Brain microvascular endothelial cell (primary cell): ENCODE data around the gene PLEKHJ1.

Source experiments
- DNase-seq: peaks from one replicate; pipeline ENCODE4 v3.0.0-alpha.2; 2020
- H3K27ac ChIP-seq: fragments of 250-450 bp; sonication (Bioruptor Pico); 2 replicates; pipeline ENCODE4 v1.5.1; 2020; ENCODE audit warnings: mild to moderate bottlenecking, moderate library complexity
- H3K27me3 ChIP-seq: fragments of 250-450 bp; sonication (Bioruptor Pico); replicated peaks from 2 replicates; pipeline ENCODE4 v1.5.1; 2020; ENCODE audit warnings: mild to moderate bottlenecking
- H3K36me3 ChIP-seq: fragments of 250-450 bp; sonication (Bioruptor Pico); replicated peaks from 2 replicates; pipeline ENCODE4 v1.5.1; 2020; ENCODE audit warnings: mild to moderate bottlenecking
- H3K4me3 ChIP-seq: 2 replicates; pipeline ENCODE4 v1.5.1; 2011; ENCODE audit warnings: low read depth, mild to moderate bottlenecking, control low read depth, low read length, moderate library complexity
- CTCF ChIP-seq: IDR thresholded peaks from 2 replicates; pipeline ENCODE4 v1.5.1; 2011; ENCODE audit warnings: low read depth, mild to moderate bottlenecking, moderate library complexity, low read length, control low read depth, inconsistent platforms; ENCODE audit errors: missing control alignments
- in situ Hi-C: cut with HindIII; loops from 2 replicates; pipeline ENCODE4 v1.10.0; 2017; ENCODE audit warnings: low sequenced_read_pairs, low pct_ligation_motif_present

The PLEKHJ1 gene

GRCh38 chr19:2261438-2262172, 25.5 kb upstream of the PLEKHJ1 start:
- in situ Hi-C loops: no loop called here
- DNase-seq: no peak
- no peak overlapping the region for H3K27ac ChIP-seq
- H3K36me3 ChIP-seq: no peaks in the 10 kb centered on the region
- TF ChIP-seq CTCF: peak; percentile 78
- H3K27me3 ChIP-seq: no peaks in the 10 kb centered on the region
- H3K4me3 ChIP-seq: no peak overlapping the region

GRCh38 chr19:2260341-2260805, 24.2 kb upstream of the PLEKHJ1 start:
- no peak for DNase-seq
- H3K27ac ChIP-seq: no peak overlapping the region
- TF ChIP-seq CTCF: no peak
- in situ Hi-C loops: no loop called here
- no peak overlapping the region for H3K4me3 ChIP-seq
- no peaks in the 10 kb centered on the region for H3K27me3 ChIP-seq
- no peaks in the 10 kb centered on the region for H3K36me3 ChIP-seq

GRCh38 chr19:2259336-2259735, 23.2 kb upstream of the PLEKHJ1 start:
- Histone ChIP-seq H3K36me3 (no peaks in the 10 kb centered on the region), H3K4me3 (no peak overlapping the region), H3K27me3 (no peaks in the 10 kb centered on the region), H3K27ac (no peak overlapping the region)
- TF ChIP-seq CTCF: no peak
- in situ Hi-C loops: no loop called here
- DNase-seq: no peak

GRCh38 chr19:2255982-2256685, 20.0 kb upstream of the PLEKHJ1 start, which contains the start of gene JSRP1:
JSRP1 (minus strand) TSS chr19:2256417; CDS start chr19:2255314, 1,103 bp downstream.
- Histone ChIP-seq H3K4me3 (no peak within 1 kb of the TSS), H3K27me3 (peaks cover 27% of the 10 kb centered on the region), H3K36me3 (no peaks in the 10 kb centered on the region), H3K27ac (no peak within 1 kb of the TSS)
- DNase-seq: no peak
- in situ Hi-C loops: no loop called here
- no peak for TF ChIP-seq CTCF

- H3K27me3 ChIP-seq: peaks cover 36% of the 10 kb centered on the region
- H3K36me3 ChIP-seq: no peaks in the 10 kb centered on the region
- no peak for DNase-seq
- H3K27ac ChIP-seq: no peak overlapping the region
- TF ChIP-seq CTCF: no peak
- in situ Hi-C loops: no loop called here
- H3K4me3 ChIP-seq: no peak overlapping the region
Measured at GRCh38 chr19:2255112-2255845, 19.1 kb upstream of the PLEKHJ1 start.
